Stimulated activated CD8-positive, alpha-beta memory T cell treated with anti-CD3 and anti-CD28 coated beads, Interleukin-12 subunit alpha, Interleukin-12 subunit beta, amount 100 ng/mL, for 24 hours (primary cell): ENCODE data around the gene RET.

Experiments
- DNase-seq: peaks from one replicate; pipeline ENCODE4 v3.0.0-alpha.2; 2020; ENCODE audit errors: extremely low read depth

RET gene

GRCh38 chr10:43120116-43120928 is 43.5 kb downstream of the RET start:
- no peak for DNase-seq

GRCh38 chr10:43120929-43121314 is 44.1 kb downstream of the RET start:
- no peak for DNase-seq

DNA sequence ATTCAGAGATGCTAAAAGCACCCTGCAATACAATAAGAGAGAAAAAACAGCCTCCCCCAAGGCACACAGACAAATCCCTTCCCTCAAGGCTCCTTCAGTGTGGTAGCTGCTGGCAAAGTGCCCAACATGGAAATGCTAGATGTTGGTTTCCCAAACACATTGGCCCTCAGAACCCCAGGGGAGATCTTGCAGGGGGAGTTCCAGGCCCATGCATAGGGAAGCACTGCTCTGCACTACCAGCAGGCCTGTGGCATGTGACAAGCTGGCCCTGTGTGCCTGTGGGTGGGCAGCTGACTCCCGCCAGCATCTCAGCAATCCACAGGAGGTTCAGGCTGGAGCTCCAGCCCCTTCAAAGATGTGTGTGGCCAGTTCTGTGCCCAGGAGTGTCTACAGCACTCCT is 44.6 kb downstream of the RET start:
- no peak for DNase-seq

GRCh38 chr10:43122096-43122495 is 45.2 kb downstream of the RET start:
- no peak for DNase-seq

- DNase-seq = no peak
Measured at GRCh38 chr10:43122826-43123225, 46.0 kb downstream of the RET start.

DNA sequence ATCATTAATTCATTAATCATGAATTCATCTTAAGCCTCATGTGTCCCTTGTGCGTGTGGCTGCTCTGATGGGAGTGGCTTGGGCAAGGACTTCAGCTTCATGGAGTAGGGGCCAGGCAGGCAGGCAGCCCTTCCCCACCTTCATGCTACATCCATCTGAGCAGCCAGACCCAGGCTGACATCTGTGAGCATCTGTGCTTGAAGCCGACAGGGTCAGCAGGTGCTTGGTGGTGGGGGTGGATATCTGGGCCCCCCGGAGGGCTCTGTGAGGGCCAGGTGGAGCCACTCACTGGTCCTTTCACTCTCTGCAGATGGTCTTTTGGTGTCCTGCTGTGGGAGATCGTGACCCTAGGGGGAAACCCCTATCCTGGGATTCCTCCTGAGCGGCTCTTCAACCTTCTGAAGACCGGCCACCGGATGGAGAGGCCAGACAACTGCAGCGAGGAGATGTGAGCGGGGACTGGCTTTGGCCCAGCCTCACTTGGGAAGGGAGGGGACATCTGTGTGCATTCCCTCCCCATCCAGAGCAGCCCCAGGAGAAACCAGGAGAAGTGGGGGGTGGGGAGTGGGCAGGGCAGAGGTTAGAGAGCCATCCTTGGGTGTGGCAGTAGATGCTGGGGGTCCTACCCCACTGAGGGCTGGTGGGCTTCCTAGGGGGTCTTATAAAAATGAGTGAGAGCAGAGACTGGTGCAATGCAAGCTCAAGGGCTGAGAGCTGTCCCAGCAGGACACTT is 46.7 kb downstream of the RET start:
- DNase-seq = no peak

- no peak for DNase-seq
Measured at GRCh38 chr10:43124094-43124521, 47.2 kb downstream of the RET start.

DNA sequence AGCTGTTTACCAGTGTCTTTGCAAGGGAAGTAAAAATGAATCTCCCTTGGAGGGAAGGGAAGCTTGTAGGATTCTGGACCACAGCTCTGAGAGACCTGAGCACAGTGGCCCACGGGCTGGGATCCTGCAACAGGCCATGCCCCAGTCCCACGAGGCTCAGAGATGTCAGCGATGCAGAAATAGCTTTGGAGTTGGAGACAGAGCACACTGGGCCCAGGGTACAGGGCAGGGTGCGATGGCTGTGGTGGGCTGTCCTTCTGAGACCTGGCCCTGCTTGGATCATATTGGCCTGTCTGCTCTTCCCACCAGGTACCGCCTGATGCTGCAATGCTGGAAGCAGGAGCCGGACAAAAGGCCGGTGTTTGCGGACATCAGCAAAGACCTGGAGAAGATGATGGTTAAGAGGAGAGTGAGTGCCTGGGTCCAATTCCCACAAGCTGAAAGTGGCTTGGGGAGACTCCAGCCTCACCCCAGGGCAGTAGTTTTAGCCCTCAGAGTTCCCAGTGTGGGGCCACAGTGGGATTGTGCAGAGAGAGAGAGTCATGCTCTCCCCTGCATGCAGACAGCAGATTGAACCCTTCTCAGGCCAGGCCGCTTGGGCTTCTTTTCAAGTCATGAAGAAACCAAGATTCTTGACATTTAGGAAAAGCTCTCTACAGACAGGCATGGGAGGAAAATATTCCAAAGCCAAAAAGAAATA is 47.9 kb downstream of the RET start:
- DNase-seq = no peak

DNA sequence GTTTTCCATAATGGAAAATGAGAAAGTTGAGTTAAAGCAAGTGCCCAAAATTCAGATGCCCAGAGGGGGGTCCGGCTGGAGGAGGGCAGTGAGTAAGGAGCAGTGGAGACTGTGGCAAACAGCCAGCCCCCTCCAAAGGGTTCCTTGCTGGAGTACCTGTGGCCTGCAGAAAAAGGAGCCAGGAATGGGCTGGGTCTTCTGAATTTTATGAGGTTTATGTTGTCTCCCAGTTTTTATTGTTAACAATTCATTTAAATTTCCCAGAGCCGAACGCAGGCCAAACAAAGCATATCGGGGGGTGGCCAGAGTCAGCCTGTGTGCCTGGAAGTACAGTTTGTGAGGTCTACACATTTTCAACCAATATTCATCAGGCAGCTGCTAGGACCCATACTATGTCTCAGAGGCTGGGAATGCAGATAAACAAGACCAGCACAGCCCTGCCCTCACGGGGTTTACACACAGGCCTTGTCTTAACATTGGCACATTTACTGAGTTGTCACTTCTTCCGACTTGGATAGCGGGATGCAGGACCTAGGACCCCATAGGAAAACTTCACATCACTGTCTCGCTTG is 48.5 kb downstream of the RET start:
- DNase-seq = no peak

DNA sequence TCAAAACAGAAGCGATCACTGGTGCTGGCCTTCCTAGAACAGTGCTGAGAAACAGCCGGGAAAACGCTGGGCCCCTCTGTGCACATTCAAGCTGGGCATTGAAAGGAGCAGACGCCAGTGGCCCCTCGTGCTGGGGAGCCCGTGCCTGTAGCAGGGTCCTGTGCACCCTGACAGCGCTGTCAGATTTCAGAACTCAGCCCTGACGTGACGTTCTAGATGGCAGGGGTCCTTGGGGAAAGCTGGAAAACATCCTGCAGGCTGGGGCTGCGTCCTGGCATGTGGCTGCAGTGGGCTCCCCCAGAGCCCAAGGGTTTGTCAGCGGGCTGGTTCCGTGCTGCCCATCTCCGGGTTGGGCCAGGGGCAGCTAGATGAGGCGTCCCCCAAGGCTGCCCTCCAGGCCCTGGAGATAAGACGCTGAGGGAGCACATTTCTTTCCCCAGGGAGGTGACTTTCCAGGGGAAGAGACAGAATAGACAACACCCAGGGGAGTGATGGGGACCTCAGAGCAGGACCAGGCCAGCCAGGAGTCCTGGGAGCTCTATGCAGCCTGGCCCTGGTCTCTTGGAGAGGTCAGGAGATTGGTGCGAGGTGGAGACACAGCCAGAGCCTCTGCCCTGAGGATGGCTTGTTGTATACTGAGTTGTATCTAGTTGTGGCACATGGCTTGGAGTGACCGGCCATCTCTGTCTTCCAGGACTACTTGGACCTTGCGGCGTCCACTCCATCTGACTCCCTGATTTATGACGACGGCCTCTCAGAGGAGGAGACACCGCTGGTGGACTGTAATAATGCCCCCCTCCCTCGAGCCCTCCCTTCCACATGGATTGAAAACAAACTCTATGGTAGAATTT is 49.2 kb downstream of the RET start:
- DNase-seq = no peak

GRCh38 chr10:43126759-43127424 is 50.0 kb downstream of the RET start:
- no peak for DNase-seq

DNA sequence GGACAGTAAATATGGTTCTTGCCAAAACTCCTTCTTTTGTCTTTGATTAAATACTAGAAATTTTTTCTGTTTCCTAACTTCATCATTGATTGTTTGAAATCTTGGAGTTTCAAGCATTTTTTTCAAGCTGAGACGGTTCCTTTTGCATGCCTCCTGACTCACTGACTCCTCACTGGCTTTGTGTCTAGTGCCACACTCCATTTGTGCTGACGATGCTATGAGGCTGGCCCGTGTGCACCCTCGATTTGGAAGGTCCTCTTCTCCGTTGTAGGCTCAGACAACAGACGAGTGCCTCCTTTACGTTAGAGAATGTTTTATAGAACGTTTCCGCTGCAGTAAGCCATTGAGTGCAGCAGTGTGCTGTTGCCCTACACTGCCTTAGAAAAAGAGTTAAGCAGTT is 50.6 kb downstream of the RET start:
- no peak for DNase-seq

GRCh38 chr10:43128331-43128730 is 51.5 kb downstream of the RET start:
- DNase-seq = no peak

- no peak for DNase-seq
Measured at GRCh38 chr10:43128958-43129706, 52.3 kb downstream of the RET start.

DNA sequence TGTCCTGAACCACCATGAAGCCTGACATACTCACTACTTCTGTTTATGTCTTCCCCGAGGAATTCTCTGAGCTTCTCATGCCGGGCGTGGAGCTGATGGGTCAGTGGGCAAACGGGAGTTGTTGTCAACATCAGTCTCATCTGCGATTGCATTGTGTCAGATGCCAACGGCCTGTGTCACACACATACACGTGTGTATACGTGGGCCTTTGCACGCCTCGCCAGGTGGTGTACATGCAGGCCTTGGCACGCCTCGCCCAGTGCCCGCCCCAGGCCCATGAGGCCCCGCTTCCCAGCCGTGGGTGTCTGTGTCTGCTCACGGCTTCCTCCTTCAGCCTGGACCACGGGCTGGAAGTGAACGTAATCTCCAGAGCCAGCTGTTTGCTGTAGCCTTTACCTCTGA is 53.9 kb downstream of the RET start:
- DNase-seq = no peak

DNA sequence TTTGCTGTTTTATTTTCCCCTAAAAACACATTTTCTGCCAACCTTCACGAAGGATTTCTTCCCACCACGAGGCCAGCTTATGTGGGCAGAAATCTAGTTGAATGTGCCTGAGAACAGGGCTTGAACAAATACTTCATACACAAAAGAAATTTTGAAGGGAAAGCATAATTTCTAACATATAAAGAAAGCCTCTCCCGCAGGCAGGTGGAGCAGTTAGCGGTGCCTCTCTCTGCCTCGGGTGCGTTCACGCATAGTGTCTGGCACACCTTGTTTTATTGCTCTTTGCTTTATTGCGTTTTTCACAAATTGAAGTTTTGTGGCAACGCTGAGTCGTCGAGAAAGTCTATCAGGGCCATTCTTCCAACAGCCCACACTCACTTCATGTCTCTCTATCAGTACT is 54.4 kb downstream of the RET start:
- no peak for DNase-seq

- no peak for DNase-seq
Measured at GRCh38 chr10:43131906-43132305, 55.0 kb downstream of the RET start.

DNA sequence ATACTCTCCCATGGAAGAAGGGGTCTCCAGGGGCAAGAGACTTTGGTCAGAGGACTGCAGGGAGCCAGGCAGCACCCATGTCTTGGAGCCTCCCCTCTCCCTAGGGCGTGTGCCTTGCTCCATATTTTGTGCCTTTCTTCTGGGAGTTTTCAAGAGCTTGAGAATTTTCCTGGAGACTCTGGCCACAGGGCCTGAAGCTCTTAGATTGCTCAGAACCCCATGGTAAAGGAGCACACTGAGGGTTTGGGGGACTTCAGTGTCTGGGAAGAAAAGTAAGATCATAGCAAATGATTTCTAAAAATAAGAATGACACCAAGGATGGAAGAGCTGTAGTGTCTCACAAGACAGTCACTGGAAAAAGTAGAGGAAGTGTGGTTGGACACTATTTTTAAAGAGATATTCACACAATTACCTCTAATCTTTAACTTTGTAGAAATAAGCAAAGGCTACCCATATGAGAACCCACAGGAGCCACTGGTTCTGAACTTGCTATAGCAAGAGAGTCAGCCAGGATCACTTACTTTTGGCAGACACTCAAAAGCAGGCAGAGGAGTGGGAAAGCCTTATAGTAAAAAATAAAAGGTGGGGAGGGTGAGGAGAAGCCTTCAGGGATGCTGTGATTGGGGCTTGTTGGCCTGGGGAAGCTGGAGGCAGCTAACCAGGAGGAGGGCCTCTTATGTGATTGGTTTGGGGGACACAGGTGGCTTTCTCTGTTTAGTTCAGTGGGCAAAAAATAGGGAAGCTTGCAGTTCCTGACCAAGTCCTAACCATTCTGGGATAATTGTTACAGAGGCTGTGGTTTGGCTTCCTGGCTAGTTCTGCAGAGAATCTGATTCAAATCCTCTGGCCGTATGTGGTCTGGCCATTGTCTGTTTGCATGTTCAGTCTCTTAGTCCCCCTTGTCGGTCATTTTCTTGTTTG is 56.3 kb downstream of the RET start:
- DNase-seq = no peak
